ENCODE data around the gene ANGPTL8. TPM values are rescaled to one million over a fixed set of nuclear protein-coding genes. Genes with fewer than 3 reads are reported as not detected.
A peak's percentile ranks its signal among the peaks of the same experiment; 100 is the strongest.

ANGPTL8 gene
- total and polyA plus RNA-seq, 9 of the 15 experiments (the other 6 are each of a cell fraction or from before 2014, with no cell fraction given): not detected

DNA sequence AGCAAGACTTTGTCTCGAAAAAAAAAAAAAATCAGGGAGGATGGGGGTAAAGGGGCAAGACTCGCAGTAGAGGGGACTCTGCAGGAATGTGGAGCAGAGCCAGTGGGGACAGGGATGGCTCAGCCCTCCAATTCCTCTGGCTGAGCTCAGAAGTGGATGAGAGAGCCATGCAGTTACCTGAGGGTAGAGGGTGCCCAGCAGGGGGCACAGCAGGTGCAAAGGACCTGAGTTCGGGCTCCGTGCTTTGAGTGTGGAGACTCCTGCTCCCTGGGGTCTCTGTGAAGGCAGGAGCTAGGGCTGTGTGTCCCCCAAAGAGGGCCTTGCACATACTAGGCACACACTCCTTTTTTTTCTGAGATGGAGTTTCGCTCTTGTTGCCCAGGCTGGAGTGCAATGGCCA, 15.2 kb downstream of the ANGPTL8 start:
- TF ChIP-seq CHD2 (IDR thresholded peaks at IDR 0.05; ENCODE audit: low read depth, low read length): no peak
- no peak for TF ChIP-seq PHF21A (IDR thresholded peaks at IDR 0.05; ENCODE audit: borderline replicate concordance, low read depth)
- TF ChIP-seq L3MBTL2 (IDR thresholded peaks at IDR 0.05): no peak
- TF ChIP-seq, protein P1, sequence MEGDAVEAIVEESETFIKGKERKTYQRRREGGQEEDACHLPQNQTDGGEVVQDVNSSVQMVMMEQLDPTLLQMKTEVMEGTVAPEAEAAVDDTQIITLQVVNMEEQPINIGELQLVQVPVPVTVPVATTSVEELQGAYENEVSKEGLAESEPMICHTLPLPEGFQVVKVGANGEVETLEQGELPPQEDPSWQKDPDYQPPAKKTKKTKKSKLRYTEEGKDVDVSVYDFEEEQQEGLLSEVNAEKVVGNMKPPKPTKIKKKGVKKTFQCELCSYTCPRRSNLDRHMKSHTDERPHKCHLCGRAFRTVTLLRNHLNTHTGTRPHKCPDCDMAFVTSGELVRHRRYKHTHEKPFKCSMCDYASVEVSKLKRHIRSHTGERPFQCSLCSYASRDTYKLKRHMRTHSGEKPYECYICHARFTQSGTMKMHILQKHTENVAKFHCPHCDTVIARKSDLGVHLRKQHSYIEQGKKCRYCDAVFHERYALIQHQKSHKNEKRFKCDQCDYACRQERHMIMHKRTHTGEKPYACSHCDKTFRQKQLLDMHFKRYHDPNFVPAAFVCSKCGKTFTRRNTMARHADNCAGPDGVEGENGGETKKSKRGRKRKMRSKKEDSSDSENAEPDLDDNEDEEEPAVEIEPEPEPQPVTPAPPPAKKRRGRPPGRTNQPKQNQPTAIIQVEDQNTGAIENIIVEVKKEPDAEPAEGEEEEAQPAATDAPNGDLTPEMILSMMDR (IDR thresholded peaks at IDR 0.05 in 2 of 3, conservative IDR thresholded peaks at IDR 0.05 in 1 of 3; ENCODE audit: insufficient read depth in 2 of 3, low read depth in 1 of 3, low read length in 3 of 3): peak in 1 of 3 experiments; percentile 6; a peak in 1 of 6 replicates
- TF ChIP-seq NFATC3 (IDR thresholded peaks at IDR 0.05): no peak
- Histone ChIP-seq H3K9ac (ENCODE audit: insufficient read depth in 1 of 2, low read depth in 2 of 2, low read length in 2 of 2) (no peak overlapping the region), H4K20me1 (replicated peaks; ENCODE audit: control insufficient read depth, insufficient read depth, low read length) (0 out of 2 replicates have a peak, but pooled peaks cover 8% of the 10 kb centered on the region), H3K79me2 (ENCODE audit: control insufficient read depth, insufficient read depth, low read length) (no peaks in the 10 kb centered on the region), H2AFZ (ENCODE audit: low read depth, low read length) (no peak overlapping the region), H3K4me1 (replicated peaks in 1 of 2; ENCODE audit: control insufficient read depth in 2 of 2, insufficient read depth in 2 of 2, low read length in 2 of 2) (peaks cover 0 to 3% of the 10 kb centered on the region in 2 experiments; a peak in 2 of 5 replicates), H3K27me3 (ENCODE audit: control insufficient read depth in 2 of 2, insufficient read depth in 2 of 2, low read length in 2 of 2) (no peaks in the 10 kb centered on the region), H3K9me3 (replicated peaks; ENCODE audit: control insufficient read depth, insufficient read depth, low read depth, low read length) (no peaks in the 10 kb centered on the region), H3K27ac (ENCODE audit: extremely low read depth, low read depth, low read length) (no peak overlapping the region), H3K9me1 (ENCODE audit: control insufficient read depth, insufficient read depth, low read length) (no peaks in the 10 kb centered on the region), H3K4me2 (ENCODE audit: insufficient read depth, low read length) (no peak overlapping the region), H3K4me3 (no peak overlapping the region), H3K36me3 (ENCODE audit: control insufficient read depth, insufficient read depth, low read length) (peaks cover 11% of the 10 kb centered on the region; the same call in 2 of the 3 replicates)
- CTCF ChIA-PET (ENCODE audit: low intra/inter-chr PET ratio): no interaction called here
- 37% methylated on average over 3 of the region's 5 CpGs for WGBS (ENCODE audit: insufficient coverage, low coverage, missing lambda C conversion rate)
- intact Hi-C loops (cut with micrococcal nuclease): no loop called here
- in situ Hi-C loops (cut with MboI): no loop called here
- DNase-seq (ENCODE audit: extremely low read depth in 1 of 4, low spot score in 3 of 4) (no peak), FAIRE-seq (no peak), ATAC-seq (peak; percentile 22; the same call in 2 of the 3 replicates)
- BruUV-seq (replicated peaks): no TSS peak
- POLR2A ChIA-PET: interaction anchor here (0.6 kb wide), 3 partner anchors 11 to 121 kb away, joined by 4 read pairs; no protein-coding TSS in a partner anchor

Data from K562 (cell line).